Stimulated activated naive CD4-positive, alpha-beta T cell (primary cell): ENCODE results near the gene MOB2.

ENCODE experiments used
- DNase-seq, 6 experiments: peaks; one replicate each; lab custom pipeline; 2025; lab: John Stamatoyannopoulos, UW

Gene MOB2

GRCh38 chr11:1484695-1485503, 1.7 kb downstream of the MOB2 start:
- no peak for DNase-seq

DNA sequence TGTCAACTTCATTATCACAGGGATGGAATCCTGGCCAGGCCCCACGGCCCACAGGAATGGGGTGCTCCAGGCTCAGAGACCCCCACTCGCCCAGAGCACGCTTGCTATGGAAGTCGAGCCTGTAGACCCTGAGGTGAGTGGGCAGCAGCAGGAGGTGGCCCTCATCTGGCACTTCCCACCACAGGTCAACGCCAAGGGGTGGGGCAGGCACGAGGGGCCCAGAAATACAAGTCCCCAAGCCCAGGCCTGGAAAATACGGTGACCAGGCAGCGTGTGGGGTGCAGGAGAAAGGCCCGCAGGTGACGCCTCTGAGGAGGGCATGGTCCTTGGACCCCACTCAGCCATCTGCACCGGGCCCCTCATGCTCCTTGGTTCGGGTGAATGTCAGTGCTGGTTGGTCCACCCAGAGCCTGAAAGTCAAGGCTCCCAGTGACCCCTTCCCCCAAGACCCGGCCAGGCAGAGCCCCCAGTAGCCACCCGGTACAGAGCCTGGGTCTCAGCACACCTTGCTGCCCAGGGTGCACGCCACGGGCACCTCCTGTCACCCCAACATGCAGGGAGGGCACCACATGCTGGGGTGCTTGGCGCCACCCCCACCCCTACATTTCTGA, 2.4 kb downstream of the MOB2 start:
- no peak for DNase-seq

DNA sequence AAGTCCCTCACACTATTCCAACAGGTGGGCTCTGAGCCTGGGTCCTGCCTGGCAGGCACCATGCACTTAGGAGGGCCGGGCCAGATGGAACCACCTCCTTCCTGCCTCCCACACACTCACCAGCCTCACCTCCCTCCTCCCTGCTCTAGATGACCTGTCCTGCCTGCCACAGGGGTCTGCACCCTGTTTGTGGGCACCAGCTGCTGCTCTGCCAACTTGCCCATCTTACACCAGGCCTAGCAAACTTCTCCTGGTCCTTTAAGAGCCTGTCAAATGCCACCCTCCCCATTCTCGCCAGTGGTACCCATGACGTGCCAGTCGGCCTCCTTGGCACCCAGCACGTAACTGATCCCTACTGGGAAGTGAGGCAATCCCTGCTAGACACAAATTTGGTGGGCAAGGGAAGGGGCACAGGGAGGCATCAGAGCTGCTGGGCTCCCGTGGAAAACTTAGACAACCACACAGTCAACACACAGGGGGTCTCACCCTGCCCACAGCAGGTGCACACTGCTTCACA, 3.1 kb downstream of the MOB2 start:
- DNase-seq: no peak

- no peak for DNase-seq
Measured at GRCh38 chr11:1482581-1483444, 3.8 kb downstream of the MOB2 start.

DNA sequence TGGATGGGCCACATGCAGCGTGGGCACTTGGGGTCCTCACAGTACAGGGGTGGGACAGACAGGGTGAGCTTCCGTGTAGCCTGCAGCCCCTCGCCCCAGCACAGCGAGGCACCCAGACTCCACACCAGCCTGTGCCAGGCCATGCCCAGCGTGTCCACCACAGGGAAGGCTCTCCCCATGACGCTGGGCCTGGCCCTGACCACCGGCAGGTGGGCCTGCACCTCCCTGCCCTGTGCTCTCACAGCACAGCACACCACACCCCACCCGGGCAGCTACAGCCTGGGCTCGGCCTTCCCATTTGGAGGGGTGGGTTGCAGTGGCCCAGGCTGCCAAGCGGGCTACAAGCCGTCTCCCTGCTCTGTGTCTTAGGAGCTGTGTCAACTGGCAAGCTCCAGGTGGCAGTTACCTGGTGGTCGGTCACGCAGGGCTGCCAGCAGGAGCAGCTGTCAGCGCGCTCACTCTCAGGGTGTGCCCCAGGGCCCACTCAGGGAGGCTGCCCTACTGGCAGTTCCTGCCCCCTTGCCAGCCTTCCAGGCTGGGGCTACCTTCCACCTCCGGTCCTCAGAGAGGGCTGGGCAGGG, 4.6 kb downstream of the MOB2 start:
- DNase-seq: no peak

- DNase-seq: no peak
Measured at GRCh38 chr11:1481483-1481825, 5.1 kb downstream of the MOB2 start.

- DNase-seq: no peak
Measured at GRCh38 chr11:1480555-1481482, 5.8 kb downstream of the MOB2 start.

- DNase-seq: no peak
Measured at GRCh38 chr11:1480191-1480554, 6.4 kb downstream of the MOB2 start.

- no peak for DNase-seq
Measured at GRCh38 chr11:1479678-1480118, 6.9 kb downstream of the MOB2 start.

GRCh38 chr11:1479006-1479677, 7.4 kb downstream of the MOB2 start:
- no peak for DNase-seq

DNA sequence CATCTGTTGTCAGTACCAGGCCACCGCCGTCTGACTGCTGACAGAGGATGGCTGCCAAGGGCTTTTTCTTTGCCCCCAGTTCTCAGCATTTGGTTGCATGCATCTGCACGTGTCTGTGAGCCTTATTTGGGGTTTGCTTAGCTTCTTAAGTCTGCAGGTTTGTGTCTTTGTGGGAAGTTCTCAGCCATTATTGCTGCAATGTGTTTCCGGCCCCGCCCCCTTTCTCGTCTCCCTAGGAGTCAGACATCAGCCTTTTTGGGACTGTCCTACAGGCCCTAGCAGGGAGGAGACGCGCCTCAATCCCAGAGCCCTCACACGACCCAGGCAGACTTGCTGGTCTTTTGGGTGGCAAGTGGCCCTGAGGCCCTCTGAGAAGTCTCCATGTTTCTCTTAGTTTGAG, 8.0 kb downstream of the MOB2 start:
- no peak for DNase-seq

- no peak for DNase-seq
Measured at GRCh38 chr11:1478011-1478410, 8.6 kb downstream of the MOB2 start.

DNA sequence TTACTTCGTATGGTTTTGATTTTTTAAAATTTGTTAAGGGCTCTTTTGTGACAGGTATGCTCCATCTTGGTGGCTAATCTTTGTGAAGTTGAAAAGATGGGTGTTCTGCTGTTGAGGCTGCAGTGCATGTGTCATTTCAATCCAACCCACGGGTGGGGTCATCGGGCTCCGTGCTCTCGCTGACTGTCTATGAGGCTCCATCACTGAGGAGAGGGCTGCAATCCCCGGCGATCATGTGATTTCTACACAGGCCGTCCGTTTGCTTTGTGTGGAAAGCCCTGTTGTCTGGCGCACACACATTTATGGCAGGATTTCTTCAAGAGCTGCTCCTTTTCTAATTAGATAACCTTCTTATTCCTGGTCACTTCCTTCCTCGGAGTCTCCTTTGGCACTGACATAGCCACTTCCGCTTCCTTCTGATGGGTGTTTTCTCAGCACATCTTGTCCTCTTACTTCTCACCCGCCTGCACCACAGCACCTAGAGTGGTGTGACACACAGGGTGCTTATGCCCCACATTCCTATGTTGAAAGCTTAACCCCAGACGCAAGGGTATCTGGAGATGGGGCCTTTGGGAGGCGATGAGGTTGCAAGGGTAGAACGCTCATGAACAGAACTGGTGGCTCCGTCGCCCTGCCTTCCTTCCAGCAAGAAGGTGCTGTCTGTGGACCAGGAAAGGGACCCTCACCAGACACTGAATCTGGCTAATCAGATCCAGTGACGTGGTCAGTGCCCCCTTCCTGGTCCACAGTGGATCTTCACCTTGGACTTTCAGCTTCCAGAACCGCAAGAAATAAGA, 9.4 kb downstream of the MOB2 start:
- DNase-seq: no peak

DNA sequence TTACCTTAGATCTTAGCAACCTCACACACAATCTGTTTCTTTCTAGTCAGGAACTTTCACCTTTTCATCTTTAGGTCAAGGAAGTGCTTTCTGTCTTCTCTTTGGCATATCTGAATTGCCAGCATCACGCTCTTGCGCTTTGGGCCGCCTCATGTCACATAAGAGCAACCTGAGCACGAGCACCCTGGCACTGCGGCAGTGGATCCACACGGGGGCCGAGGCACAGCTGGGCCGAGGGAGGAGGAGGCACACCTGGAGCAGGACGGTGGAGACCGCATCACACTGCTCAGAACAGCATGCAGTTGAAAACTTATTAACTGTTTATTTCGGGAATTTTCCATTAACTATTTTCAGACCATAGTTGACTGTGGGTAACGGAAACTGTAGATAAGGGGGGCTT, 10.7 kb downstream of the MOB2 start:
- DNase-seq: no peak

- no peak for DNase-seq
Measured at GRCh38 chr11:1473786-1474185, 12.8 kb downstream of the MOB2 start.

DNA sequence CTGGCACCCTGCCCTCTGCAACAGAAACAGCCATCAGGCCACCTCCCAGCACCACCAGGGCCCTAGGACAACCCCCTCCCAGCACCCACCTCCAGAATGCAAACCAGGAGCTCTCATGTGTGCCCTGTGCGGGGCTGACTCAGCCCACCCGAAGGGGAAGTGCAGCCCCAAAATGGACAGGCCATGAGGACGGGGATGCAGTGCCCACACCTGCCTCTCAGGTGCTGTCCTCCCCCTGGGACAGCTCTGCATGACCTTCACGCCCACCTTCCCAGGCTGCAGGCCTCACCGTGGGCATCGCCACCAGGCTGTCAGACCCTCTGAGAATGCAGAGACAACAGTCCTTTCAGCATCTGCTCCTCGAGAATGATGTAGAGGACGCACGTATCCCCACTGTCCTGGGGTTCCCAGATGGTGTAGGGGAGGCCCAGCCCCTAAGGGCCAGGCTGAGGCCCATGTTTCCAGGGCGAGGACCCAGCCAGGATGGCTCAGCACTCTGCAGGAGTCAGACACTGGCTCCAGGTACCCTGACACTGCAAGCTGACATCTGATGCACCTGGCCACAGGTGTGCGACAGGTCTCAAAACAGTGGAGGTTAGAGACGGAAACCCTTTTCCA, 13.5 kb downstream of the MOB2 start:
- DNase-seq: no peak

GRCh38 chr11:1472180-1473005, 14.2 kb downstream of the MOB2 start:
- DNase-seq: no peak

- DNase-seq: no peak
Measured at GRCh38 chr11:1471736-1472135, 14.8 kb downstream of the MOB2 start.
